Endothelial cell (in vitro differentiated cells): ENCODE results near the gene CDH23. TPM values are rescaled to one million over a fixed set of nuclear protein-coding genes. Genes with fewer than 3 reads are reported as not detected.

Experiments
- DNase-seq: peaks from one replicate; pipeline ENCODE4 v3.0.0; 2021; ENCODE audit warnings: low spot score
- H3K27ac Mint-ChIP-seq: one replicate; pipeline ENCODE4 v1.8.0; 2021; ENCODE audit warnings: mixed read lengths, inconsistent platforms; ENCODE audit not compliant: unreplicated experiment
- H3K27me3 Mint-ChIP-seq: one replicate; pipeline ENCODE4 v1.8.0; 2021; ENCODE audit warnings: mild to moderate bottlenecking, moderate library complexity, mixed read lengths, inconsistent platforms; ENCODE audit not compliant: unreplicated experiment
- H3K36me3 Mint-ChIP-seq: one replicate; pipeline ENCODE4 v1.8.0; 2021; ENCODE audit warnings: mild to moderate bottlenecking, low read depth, mixed read lengths, inconsistent platforms; ENCODE audit not compliant: unreplicated experiment
- H3K4me1 Mint-ChIP-seq: one replicate; pipeline ENCODE4 v1.8.0; 2021; ENCODE audit warnings: mild to moderate bottlenecking, mixed read lengths, inconsistent platforms; ENCODE audit not compliant: unreplicated experiment
- H3K4me3 Mint-ChIP-seq: one replicate; pipeline ENCODE4 v1.8.0; 2021; ENCODE audit warnings: mild to moderate bottlenecking, mixed read lengths, inconsistent platforms; ENCODE audit not compliant: unreplicated experiment
- H3K9me3 Mint-ChIP-seq: one replicate; pipeline ENCODE4 v1.8.0; 2021; ENCODE audit warnings: mixed read lengths, inconsistent platforms; ENCODE audit not compliant: unreplicated experiment
- total RNA-seq: library from RNA; stranded (reverse); fragmentation: NEBNext Ultra II Directional; extraction: Animal tissue kit (Norgen Biotek cat#: 25700); gene quantifications from one replicate; pipeline ENCODE4 v1.2.1, GENCODE V29; 2021; ENCODE audit not compliant: unreplicated experiment
- TF ChIP-seq, protein P1 (sequence below): fragments of 200-600 bp; sonication (generic); IDR thresholded peaks from one replicate; pipeline ENCODE4 v1.5.0; 2021; ENCODE audit warnings: antibody characterized with exemption; ENCODE audit not compliant: unreplicated experiment

Gene CDH23
- total RNA-seq, 1 donor from 2014 or later, result 0.54 TPM

DNA sequence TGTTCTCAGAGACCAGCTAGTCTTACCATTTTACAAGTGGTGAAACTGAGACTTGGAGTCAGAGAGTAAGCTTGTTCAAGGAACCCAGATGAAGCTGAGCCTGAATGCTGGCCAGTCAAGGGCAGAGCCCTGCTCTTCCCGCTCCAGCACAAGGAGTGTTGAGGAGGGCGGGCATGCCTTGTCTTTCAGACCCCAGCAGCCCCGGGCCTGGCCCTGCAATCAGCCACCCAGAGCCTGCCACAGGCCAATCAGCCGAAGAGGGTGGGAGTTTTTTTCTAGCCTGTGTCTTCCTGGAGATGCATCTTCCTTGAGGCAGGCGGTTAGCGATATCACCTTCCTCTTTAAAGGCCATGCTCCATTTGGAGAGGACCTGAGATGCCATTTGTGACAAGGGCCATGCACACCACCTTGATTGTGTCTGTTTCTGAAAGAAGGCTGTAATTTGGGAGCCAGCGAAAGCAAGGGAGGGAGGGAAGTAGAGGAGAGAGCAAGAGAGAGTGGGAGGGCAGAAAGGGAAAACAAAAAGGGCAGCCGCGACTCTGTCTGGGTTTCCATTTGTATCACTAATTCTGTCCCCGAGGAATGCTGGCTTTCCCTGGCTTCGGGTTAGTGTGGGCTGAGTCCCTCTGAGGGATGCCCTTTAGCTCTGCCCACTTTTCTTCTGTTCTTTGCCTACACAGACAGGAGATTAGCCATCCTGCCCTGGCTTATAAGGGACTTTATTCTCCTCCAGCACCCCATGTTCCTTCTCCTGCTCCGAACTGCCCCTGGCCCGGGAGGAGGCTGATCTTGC, 8.0 kb downstream of the CDH23 start:
- Mint-ChIP-seq H3K4me1 (peaks cover 5% of the 10 kb centered on the region), H3K9me3 (no peaks in the 10 kb centered on the region), H3K27me3 (peaks cover 9% of the 10 kb centered on the region), H3K4me3 (no peak overlapping the region), H3K36me3 (no peaks in the 10 kb centered on the region), H3K27ac (no peak overlapping the region)
- TF ChIP-seq, protein P1, sequence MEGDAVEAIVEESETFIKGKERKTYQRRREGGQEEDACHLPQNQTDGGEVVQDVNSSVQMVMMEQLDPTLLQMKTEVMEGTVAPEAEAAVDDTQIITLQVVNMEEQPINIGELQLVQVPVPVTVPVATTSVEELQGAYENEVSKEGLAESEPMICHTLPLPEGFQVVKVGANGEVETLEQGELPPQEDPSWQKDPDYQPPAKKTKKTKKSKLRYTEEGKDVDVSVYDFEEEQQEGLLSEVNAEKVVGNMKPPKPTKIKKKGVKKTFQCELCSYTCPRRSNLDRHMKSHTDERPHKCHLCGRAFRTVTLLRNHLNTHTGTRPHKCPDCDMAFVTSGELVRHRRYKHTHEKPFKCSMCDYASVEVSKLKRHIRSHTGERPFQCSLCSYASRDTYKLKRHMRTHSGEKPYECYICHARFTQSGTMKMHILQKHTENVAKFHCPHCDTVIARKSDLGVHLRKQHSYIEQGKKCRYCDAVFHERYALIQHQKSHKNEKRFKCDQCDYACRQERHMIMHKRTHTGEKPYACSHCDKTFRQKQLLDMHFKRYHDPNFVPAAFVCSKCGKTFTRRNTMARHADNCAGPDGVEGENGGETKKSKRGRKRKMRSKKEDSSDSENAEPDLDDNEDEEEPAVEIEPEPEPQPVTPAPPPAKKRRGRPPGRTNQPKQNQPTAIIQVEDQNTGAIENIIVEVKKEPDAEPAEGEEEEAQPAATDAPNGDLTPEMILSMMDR, result no peak
- DNase-seq, result no peak

DNA sequence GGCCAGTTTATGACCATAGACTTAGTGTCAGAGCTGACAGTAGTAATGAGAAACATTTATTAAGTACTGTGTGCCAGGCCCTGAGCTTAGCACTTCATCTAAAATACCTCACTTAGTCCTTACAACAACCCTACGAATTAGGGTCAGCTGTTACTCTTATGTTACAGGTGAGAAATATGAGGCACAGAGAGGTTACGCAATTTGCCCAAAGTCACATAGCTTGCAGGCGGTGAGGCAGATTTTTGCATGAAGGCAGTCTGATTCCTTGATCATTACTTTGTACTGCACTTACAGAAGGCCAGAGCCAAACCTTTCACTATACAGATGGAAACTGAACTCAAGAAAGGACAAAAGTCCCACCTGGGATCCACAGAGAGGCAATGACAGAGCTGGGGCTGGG, 10.2 kb downstream of the CDH23 start:
- no peak overlapping the region for H3K27ac Mint-ChIP-seq
- H3K4me3 Mint-ChIP-seq, result no peak overlapping the region
- peaks cover 5% of the 10 kb centered on the region for H3K4me1 Mint-ChIP-seq
- H3K9me3 Mint-ChIP-seq, result no peaks in the 10 kb centered on the region
- TF ChIP-seq, protein P1, result no peak
- H3K36me3 Mint-ChIP-seq, result no peaks in the 10 kb centered on the region
- no peak for DNase-seq
- H3K27me3 Mint-ChIP-seq, result peaks cover 3% of the 10 kb centered on the region

DNA sequence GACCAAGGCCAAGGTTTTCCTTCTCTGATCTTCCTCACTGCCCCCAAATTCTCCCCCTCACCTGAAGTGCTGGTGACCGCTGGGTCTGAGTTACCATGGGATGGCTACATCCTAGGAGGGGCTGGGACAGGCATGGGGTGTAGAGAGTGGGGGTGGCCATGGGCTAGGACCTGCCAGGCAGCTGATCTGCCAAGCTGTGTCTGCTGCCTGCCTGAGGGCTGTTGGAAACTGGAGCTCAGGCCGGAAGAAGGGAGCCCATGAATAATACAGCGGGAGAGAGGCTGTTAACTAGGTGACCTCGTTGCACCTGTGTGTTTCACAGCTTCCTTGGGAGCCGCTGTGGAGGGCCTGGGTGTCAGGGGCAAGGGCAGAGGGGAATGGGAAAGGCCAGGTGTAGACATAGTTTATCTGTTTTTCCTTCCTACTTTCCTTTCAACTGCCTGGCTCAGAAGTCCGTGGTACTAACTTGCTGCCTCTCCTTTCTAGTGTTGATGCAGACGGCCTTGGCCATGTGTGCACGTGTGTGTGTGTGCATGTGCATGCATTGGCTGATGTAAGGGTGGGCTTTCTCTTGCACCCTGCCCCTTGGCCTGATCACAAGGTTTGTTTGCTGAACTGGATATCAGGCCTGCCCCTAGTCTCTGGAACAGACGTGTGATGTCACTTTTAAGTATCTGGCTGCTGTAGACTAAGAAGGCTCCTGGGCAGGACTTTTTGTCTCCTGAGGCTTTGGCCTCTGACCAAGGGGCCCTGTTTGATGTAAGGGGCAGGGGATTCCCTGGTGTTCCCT, 11.9 kb downstream of the CDH23 start:
- peaks cover 1% of the 10 kb centered on the region for H3K27me3 Mint-ChIP-seq
- H3K4me3 Mint-ChIP-seq, result no peak overlapping the region
- no peak for DNase-seq
- H3K9me3 Mint-ChIP-seq, result no peaks in the 10 kb centered on the region
- H3K4me1 Mint-ChIP-seq, result peaks cover 5% of the 10 kb centered on the region
- no peak overlapping the region for H3K27ac Mint-ChIP-seq
- no peaks in the 10 kb centered on the region for H3K36me3 Mint-ChIP-seq
- TF ChIP-seq, protein P1, result no peak

DNA sequence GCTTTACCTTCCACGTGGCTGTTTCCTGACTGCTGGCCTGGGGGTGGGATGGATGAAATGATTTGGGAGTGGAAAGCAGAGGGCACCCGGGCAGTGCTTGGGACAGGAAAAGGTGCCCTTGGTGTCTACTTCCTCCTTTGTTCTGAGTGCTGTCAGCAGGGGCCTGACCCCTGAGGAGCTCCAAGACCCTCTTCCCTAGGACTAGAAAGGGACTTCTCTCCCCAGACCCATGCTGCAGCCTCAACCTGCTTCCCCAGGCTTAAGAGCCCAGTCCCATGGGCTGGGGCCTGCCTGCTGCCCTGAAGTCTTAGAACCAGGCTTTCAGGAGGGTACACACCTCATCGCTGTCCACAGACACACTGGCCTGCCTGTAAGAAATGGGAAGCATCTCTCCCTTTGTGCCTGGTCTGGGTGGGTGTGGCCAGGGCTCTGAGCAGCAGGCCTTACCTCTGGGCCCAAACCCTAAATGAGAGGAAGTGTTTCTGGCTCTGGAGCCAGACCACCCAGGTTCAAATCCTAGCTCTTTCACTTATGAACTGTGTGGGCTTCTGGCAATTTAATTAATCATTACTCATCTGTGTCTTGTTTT, 12.9 kb downstream of the CDH23 start:
- no peaks in the 10 kb centered on the region for H3K36me3 Mint-ChIP-seq
- no peak overlapping the region for H3K4me3 Mint-ChIP-seq
- H3K27ac Mint-ChIP-seq, result no peak overlapping the region
- no peaks in the 10 kb centered on the region for H3K9me3 Mint-ChIP-seq
- TF ChIP-seq, protein P1, result no peak
- peaks cover 5% of the 10 kb centered on the region for H3K4me1 Mint-ChIP-seq
- DNase-seq, result no peak
- H3K27me3 Mint-ChIP-seq, result peaks cover 1% of the 10 kb centered on the region
